Measurements from ENCODE around the gene PDS5B. TPM values are rescaled to one million over a fixed set of nuclear protein-coding genes. Genes with fewer than 3 reads are reported as not detected.

PDS5B gene
- total RNA-seq, 1 donor from 2014 or later, result 72.4 TPM

- TF ChIP-seq, protein P1, sequence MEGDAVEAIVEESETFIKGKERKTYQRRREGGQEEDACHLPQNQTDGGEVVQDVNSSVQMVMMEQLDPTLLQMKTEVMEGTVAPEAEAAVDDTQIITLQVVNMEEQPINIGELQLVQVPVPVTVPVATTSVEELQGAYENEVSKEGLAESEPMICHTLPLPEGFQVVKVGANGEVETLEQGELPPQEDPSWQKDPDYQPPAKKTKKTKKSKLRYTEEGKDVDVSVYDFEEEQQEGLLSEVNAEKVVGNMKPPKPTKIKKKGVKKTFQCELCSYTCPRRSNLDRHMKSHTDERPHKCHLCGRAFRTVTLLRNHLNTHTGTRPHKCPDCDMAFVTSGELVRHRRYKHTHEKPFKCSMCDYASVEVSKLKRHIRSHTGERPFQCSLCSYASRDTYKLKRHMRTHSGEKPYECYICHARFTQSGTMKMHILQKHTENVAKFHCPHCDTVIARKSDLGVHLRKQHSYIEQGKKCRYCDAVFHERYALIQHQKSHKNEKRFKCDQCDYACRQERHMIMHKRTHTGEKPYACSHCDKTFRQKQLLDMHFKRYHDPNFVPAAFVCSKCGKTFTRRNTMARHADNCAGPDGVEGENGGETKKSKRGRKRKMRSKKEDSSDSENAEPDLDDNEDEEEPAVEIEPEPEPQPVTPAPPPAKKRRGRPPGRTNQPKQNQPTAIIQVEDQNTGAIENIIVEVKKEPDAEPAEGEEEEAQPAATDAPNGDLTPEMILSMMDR (IDR thresholded peaks at IDR 0.05), result no peak
- Mint-ChIP-seq H3K9me3 (ENCODE audit: unreplicated experiment) (peaks cover 16% of the 10 kb centered on the region), H3K36me3 (ENCODE audit: unreplicated experiment) (peaks cover 14% of the 10 kb centered on the region), H3K27me3 (ENCODE audit: unreplicated experiment) (no peaks in the 10 kb centered on the region), H3K4me3 (ENCODE audit: unreplicated experiment) (no peak overlapping the region), H3K27ac (ENCODE audit: unreplicated experiment) (no peak overlapping the region), H3K4me1 (ENCODE audit: unreplicated experiment) (peaks cover 38% of the 10 kb centered on the region)
- no peak for DNase-seq (ENCODE audit: extremely low spot score, unreplicated experiment)
Observed at GRCh38 chr13:32622827-32623226, 36.6 kb downstream of the PDS5B start.

DNA sequence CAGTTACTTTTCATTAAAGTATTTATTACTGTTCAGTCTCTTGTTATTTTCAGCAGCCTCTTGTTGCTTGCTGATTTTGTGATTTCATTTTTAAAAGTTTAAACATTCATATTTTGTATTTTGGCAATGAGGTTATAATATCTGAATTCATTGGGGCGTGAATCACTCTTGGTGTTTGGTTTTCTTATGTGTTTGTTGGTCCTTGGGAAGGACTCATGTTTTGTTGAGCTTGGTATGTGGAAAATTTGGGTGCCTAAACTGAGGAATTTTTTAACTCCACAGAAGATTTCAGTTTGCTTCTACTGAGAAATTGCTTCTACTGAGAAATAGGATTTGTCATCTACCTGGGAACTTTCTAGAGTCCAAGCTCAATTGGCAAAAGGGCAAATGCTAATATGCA lies 38.2 kb downstream of the PDS5B start:
- peak overlapping the region; percentile 62 for H3K27ac Mint-ChIP-seq (ENCODE audit: unreplicated experiment)
- peaks cover 38% of the 10 kb centered on the region for H3K4me1 Mint-ChIP-seq (ENCODE audit: unreplicated experiment)
- peaks cover 21% of the 10 kb centered on the region for H3K9me3 Mint-ChIP-seq (ENCODE audit: unreplicated experiment)

DNA sequence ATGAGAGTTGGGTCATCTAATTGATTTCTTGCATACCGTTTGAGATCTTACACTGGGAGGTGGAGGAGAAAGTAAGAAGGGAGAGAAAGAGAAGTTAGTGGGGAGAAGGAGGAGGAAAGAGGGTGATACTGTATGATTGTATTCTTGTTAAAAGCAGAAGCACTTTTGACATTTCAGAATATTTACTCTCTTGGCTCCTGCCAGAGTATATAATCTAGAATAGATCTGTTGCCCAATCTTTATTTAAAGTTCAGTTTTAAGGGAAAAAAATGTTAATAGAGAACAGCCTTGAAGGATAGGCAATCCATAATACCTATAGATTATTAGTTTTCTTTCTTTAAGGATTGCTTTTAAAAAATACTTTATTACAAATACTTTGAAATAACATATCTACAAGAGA lies 41.5 kb downstream of the PDS5B start:
- Mint-ChIP-seq H3K4me1 (ENCODE audit: unreplicated experiment) (peaks cover 32% of the 10 kb centered on the region), H3K27me3 (ENCODE audit: unreplicated experiment) (no peaks in the 10 kb centered on the region), H3K9me3 (ENCODE audit: unreplicated experiment) (peaks cover 14% of the 10 kb centered on the region), H3K36me3 (ENCODE audit: unreplicated experiment) (peaks cover 14% of the 10 kb centered on the region), H3K4me3 (ENCODE audit: unreplicated experiment) (no peak overlapping the region), H3K27ac (ENCODE audit: unreplicated experiment) (no peak overlapping the region)
- TF ChIP-seq, protein P1 (IDR thresholded peaks at IDR 0.05), result no peak
- DNase-seq (ENCODE audit: extremely low spot score, unreplicated experiment), result no peak

More for the DNA sequence above, 38.2 kb downstream of the PDS5B start:
- Mint-ChIP-seq H3K27me3 (ENCODE audit: unreplicated experiment) (no peaks in the 10 kb centered on the region), H3K4me3 (ENCODE audit: unreplicated experiment) (no peak overlapping the region), H3K36me3 (ENCODE audit: unreplicated experiment) (peaks cover 11% of the 10 kb centered on the region)
- TF ChIP-seq, protein P1 (IDR thresholded peaks at IDR 0.05), result no peak
- DNase-seq (ENCODE audit: extremely low spot score, unreplicated experiment), result no peak

DNA sequence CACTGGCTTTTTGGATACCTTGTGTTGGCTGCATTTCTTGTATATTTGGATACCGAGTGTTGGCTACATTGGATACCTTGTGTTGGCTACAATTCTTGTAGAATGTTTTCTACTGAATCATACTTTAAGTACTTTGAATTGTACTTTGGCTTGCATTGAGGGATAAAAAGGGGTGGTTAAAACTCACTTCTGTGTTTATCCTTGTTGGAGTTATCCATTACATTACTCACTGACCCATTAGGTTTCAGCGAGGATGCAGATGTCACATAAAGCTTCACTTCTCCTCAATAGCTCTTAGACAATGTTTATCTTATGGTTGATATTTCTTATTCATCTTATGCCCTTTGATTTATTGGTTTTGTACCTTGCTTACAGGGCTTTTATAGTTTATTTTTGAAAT lies 43.1 kb downstream of the PDS5B start:
- TF ChIP-seq, protein P1 (IDR thresholded peaks at IDR 0.05), result no peak
- peaks cover 8% of the 10 kb centered on the region for H3K36me3 Mint-ChIP-seq (ENCODE audit: unreplicated experiment)

GRCh38 chr13:32629866-32630265 lies 43.6 kb downstream of the PDS5B start:
- H3K27ac Mint-ChIP-seq (ENCODE audit: unreplicated experiment), result no peak overlapping the region
- no peak overlapping the region for H3K4me3 Mint-ChIP-seq (ENCODE audit: unreplicated experiment)
- H3K27me3 Mint-ChIP-seq (ENCODE audit: unreplicated experiment), result no peaks in the 10 kb centered on the region
- H3K4me1 Mint-ChIP-seq (ENCODE audit: unreplicated experiment), result peaks cover 23% of the 10 kb centered on the region
- H3K36me3 Mint-ChIP-seq (ENCODE audit: unreplicated experiment), result peaks cover 8% of the 10 kb centered on the region
- H3K9me3 Mint-ChIP-seq (ENCODE audit: unreplicated experiment), result peaks cover 5% of the 10 kb centered on the region
- no peak for DNase-seq (ENCODE audit: extremely low spot score, unreplicated experiment)
- TF ChIP-seq, protein P1 (IDR thresholded peaks at IDR 0.05), result no peak

More for the DNA sequence above, 43.1 kb downstream of the PDS5B start:
- H3K4me1 Mint-ChIP-seq (ENCODE audit: unreplicated experiment), result peaks cover 29% of the 10 kb centered on the region
- H3K9me3 Mint-ChIP-seq (ENCODE audit: unreplicated experiment), result peaks cover 6% of the 10 kb centered on the region
- no peaks in the 10 kb centered on the region for H3K27me3 Mint-ChIP-seq (ENCODE audit: unreplicated experiment)
- no peak overlapping the region for H3K4me3 Mint-ChIP-seq (ENCODE audit: unreplicated experiment)
- DNase-seq (ENCODE audit: extremely low spot score, unreplicated experiment), result no peak
- H3K27ac Mint-ChIP-seq (ENCODE audit: unreplicated experiment), result no peak overlapping the region
